Small intestine (tissue), 7 donors: ENCODE measurements around the gene PUSL1. TPM values are rescaled to one million over a fixed set of nuclear protein-coding genes. Genes with fewer than 3 reads are reported as not detected.

Experiments
- DNase-seq, 2 donors: peaks; one replicate each; pipeline versions ENCODE4 v3.0.0 to v3.0.0-alpha.2; 2013
- FAIRE-seq: peaks from 2 replicates; lab custom pipeline; 2012; peaks lifted over from hg19 to GRCh38; lab: Jason Lieb, UNC
- H3K27ac ChIP-seq, 3 donors: one replicate each; pipeline ENCODE4 v1.5.1; 2013; ENCODE audit warnings: low read length in 2 of 3, mild to moderate bottlenecking in 2 of 3, control low read depth in 1 of 3, inconsistent platforms in 1 of 3, low read depth in 1 of 3, moderate library complexity in 1 of 3
- H3K27me3 ChIP-seq, 3 donors: one replicate each; pipeline ENCODE4 v1.6.1; 2013; ENCODE audit warnings: low read length in 3 of 3, inconsistent platforms in 1 of 3; ENCODE audit not compliant: control insufficient read depth in 3 of 3, insufficient read depth in 3 of 3
- H3K36me3 ChIP-seq, 3 donors: one replicate each; pipeline ENCODE4 v1.6.1; 2013; ENCODE audit warnings: low read length in 3 of 3, inconsistent platforms in 1 of 3, low read depth in 1 of 3, mild to moderate bottlenecking in 1 of 3, moderate library complexity in 1 of 3; ENCODE audit not compliant: control insufficient read depth in 3 of 3, insufficient read depth in 2 of 3
- H3K4me1 ChIP-seq, 3 donors: one replicate each; pipeline ENCODE4 v1.6.1; 2013; ENCODE audit warnings: low read length in 2 of 3, inconsistent platforms in 1 of 3, low read depth in 1 of 3, mild to moderate bottlenecking in 1 of 3, moderate library complexity in 1 of 3; ENCODE audit not compliant: control insufficient read depth in 3 of 3, insufficient read depth in 2 of 3
- H3K4me3 ChIP-seq, 3 donors: one replicate each; pipeline ENCODE4 v1.5.1; 2013; ENCODE audit warnings: low read length in 3 of 3, control low read depth in 1 of 3, inconsistent platforms in 1 of 3, low read depth in 1 of 3, mild to moderate bottlenecking in 1 of 3, moderate library complexity in 1 of 3
- H3K9me3 ChIP-seq, 2 donors: one replicate each; pipeline ENCODE4 v1.6.1; 2013; ENCODE audit warnings: low read depth in 1 of 2, low read length in 1 of 2; ENCODE audit not compliant: control insufficient read depth in 2 of 2, insufficient read depth in 1 of 2
- WGBS, 3 donors: extraction: QIAGEN DNeasy Blood & Tissue Kit; methylation state at CpG; one replicate each; pipeline ENCODE4 v1.1.7; 2013; 5-methylcytosine and 5-hydroxymethylcytosine counted together
- polyA plus RNA-seq, 4 donors: library from polyadenylated mRNA; stranded (reverse) in 3 of 4; unstranded in 1 of 4; fragments of 200-250 nt in 3 of 4; fragments of 120-200 nt in 1 of 4; gene quantifications; one replicate each; pipeline versions ENCODE4 v1.2.1 to v1.2.3, GENCODE V29; 2013
- donor health status: healthy with polysubstance abuse.
- donor health status: control.
- donor health status: control.
- donor health status: Bipolar disorder and iron deficiency.
- donor health status: healthy.

Gene PUSL1
- polyA plus RNA-seq, 4 donors, result 15.0 to 22.7 (median 18.4) TPM

GRCh38 chr1:1324524-1325287 lies 16.3 kb downstream of the PUSL1 start, which contains the start of the genes CPTP and INTS11:
Gene CPTP, plus strand, starts transcription at chr1:1324802. Its CDS starts 2,109 bp downstream, at chr1:1326911.
Gene INTS11, minus strand, starts transcription at chr1:1324660. Its CDS starts 52 bp downstream, at chr1:1324608.
- Histone ChIP-seq H3K36me3 (peaks cover under 1 to 73% (median 3%) of the 10 kb centered on the region in 3 donors), H3K27me3 (no peaks in the 10 kb centered on the region), H3K4me1 (peaks cover 0 to 20% (median 6%) of the 10 kb centered on the region in 3 donors), H3K27ac (peak within 1 kb of the TSS; percentile 36 to 85 (median 73)), H3K4me3 (peak within 1 kb of the TSS; percentile 61 to 84 (median 78)), H3K9me3 (no peaks in the 10 kb centered on the region)
- FAIRE-seq, result no peak
- WGBS, 3 donors, result 0 to 4% (median 0%) methylated on average over 55 to 84 of the region's 84 CpGs
- peak; percentile 94 to 96 for DNase-seq

DNA sequence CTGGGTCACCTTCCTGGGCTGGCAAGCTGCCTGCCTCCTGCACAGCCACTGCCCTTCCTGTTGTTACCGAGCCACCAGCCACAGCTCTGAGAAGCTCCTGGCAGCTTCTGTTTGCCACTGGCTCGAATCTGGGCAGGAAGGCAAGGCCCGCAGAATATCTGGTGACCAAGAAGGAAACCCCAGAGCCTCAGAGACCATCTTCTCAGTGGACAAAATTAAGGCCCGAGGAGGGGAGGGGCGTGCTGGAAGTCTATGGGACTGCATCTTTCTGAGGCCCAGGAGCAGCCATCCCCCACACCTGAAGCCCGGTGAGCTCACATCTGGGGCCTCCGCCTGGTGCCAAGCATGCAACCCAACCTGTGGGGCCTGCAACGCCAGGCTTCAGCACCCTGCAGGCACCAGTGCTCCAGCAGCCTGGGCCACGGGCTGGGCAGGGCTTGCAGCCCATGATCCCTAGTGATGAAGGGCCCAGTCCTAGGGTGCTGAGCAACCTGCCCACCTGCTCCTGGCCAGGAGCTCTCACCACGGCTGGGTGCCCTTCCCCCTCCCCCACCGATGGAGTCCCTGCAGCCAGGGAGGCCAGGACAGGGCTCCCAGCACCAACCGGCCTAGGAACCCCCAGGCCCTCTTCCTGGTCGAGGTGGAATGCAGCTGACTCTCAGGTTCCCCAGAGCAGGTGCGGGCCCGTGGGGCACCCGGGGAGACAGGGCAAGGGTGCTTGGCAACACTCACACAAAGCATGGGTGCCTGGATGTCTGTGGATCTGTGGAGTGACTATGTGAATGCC lies 17.1 kb downstream of the PUSL1 start:
- WGBS, 3 donors, result 14 to 49% (median 19%) methylated on average over 15 to 16 of the region's 16 CpGs

GRCh38 chr1:1326075-1326605 lies 17.7 kb downstream of the PUSL1 start:
- DNase-seq, result no peak
- H3K4me3 ChIP-seq, result peak overlapping the region in 2 of 3 donors; percentile 58 to 78
- H3K27me3 ChIP-seq, result no peaks in the 10 kb centered on the region
- peaks cover 0 to 32% (median 6%) of the 10 kb centered on the region in 3 donors for H3K4me1 ChIP-seq
- H3K27ac ChIP-seq, result no peak overlapping the region
- peaks cover 0 to 58% (median 3%) of the 10 kb centered on the region in 3 donors for H3K36me3 ChIP-seq
- no peak for FAIRE-seq
- H3K9me3 ChIP-seq, result no peaks in the 10 kb centered on the region
- 44 to 54% (median 46%) methylated on average over 8 of the region's 8 CpGs for WGBS, 3 donors

More for the DNA sequence above, 17.1 kb downstream of the PUSL1 start:
- Histone ChIP-seq H3K36me3 (peaks cover 0 to 65% (median 3%) of the 10 kb centered on the region in 3 donors), H3K9me3 (no peaks in the 10 kb centered on the region), H3K27me3 (no peaks in the 10 kb centered on the region), H3K4me3 (peak overlapping the region; percentile 58 to 78 (median 59)), H3K4me1 (peaks cover 0 to 26% (median 6%) of the 10 kb centered on the region in 3 donors), H3K27ac (peak overlapping the region; percentile 36 to 85 (median 73))
- DNase-seq, result peak in 1 of 2 donors; percentile 64
- FAIRE-seq, result no peak

- H3K4me1 ChIP-seq, result peaks cover 0 to 36% (median 6%) of the 10 kb centered on the region in 3 donors
- no peaks in the 10 kb centered on the region for H3K27me3 ChIP-seq
- DNase-seq, result no peak
- 92% methylated on average over 33 to 40 of the region's 40 CpGs for WGBS, 3 donors
- H3K9me3 ChIP-seq, result no peaks in the 10 kb centered on the region
- no peak overlapping the region for H3K27ac ChIP-seq
- peaks cover 0 to 48% (median 3%) of the 10 kb centered on the region in 3 donors for H3K36me3 ChIP-seq
- no peak for FAIRE-seq
- H3K4me3 ChIP-seq, result no peak overlapping the region
These were observed 18.9 kb downstream of the PUSL1 start for GRCh38 chr1:1327291-1327690.

- DNase-seq (no peak), FAIRE-seq (no peak)
- no peak overlapping the region for H3K4me3 ChIP-seq
- peaks cover 0 to 47% (median 3%) of the 10 kb centered on the region in 3 donors for H3K36me3 ChIP-seq
- no peaks in the 10 kb centered on the region for H3K27me3 ChIP-seq
- H3K27ac ChIP-seq, result no peak overlapping the region
- no peaks in the 10 kb centered on the region for H3K9me3 ChIP-seq
- 75 to 86% (median 84%) methylated on average over 8 to 15 of the region's 15 CpGs for WGBS, 3 donors
- peaks cover 0 to 34% (median 0%) of the 10 kb centered on the region in 3 donors for H3K4me1 ChIP-seq
These were observed 19.9 kb downstream of the PUSL1 start for GRCh38 chr1:1328254-1328653.

DNA sequence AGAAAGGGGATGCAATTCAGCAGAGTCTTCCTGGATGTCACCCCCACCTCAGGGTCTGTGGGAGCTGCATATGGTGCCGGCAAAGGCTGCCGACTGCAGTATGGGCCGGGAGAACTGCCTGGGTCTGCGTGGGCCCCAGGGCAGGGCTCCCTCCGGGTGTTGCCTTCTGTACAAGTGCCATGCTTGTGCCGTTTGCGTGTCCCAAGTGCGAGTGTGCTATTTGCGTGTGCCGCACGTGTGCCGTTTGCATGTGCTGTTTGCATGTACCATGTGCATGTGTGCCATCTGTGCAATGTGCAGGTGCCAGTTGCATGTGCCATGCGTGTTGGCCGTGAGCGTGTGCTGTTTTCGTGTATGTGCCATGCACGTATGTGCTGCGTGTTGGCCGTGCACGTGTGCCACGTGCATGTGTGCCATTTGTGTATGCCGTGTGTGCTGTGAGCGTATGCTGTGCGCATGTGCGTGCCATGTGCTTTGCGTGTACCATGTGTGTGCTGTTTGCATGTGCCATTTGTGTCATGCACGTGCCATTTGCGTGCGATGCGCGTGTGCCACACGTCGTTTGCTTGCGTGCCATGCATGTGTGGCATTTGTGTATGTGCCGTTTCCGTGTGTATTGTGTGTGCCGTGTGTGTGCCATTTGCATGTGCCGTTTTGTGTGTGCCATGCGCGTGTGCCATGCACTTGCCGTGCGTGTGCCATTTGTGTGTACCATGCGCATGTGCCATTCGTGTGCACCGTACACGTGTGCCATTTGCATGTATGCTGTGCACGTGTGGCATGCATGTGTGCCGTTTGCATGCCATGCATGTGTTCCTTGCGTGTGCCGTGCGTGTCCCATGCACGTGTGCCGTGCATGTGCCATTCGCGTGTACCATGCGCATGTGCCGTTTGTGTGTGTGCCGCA lies 21.2 kb downstream of the PUSL1 start:
- WGBS, 3 donors, result 86 to 92% (median 88%) methylated on average over 58 of the region's 58 CpGs
- Histone ChIP-seq H3K4me3 (no peak overlapping the region), H3K27me3 (no peaks in the 10 kb centered on the region), H3K9me3 (no peaks in the 10 kb centered on the region), H3K4me1 (peaks cover 0 to 30% (median 0%) of the 10 kb centered on the region in 3 donors), H3K36me3 (peaks cover 0 to 58% (median 3%) of the 10 kb centered on the region in 3 donors), H3K27ac (no peak overlapping the region)
- no peak for DNase-seq
- no peak for FAIRE-seq

DNA sequence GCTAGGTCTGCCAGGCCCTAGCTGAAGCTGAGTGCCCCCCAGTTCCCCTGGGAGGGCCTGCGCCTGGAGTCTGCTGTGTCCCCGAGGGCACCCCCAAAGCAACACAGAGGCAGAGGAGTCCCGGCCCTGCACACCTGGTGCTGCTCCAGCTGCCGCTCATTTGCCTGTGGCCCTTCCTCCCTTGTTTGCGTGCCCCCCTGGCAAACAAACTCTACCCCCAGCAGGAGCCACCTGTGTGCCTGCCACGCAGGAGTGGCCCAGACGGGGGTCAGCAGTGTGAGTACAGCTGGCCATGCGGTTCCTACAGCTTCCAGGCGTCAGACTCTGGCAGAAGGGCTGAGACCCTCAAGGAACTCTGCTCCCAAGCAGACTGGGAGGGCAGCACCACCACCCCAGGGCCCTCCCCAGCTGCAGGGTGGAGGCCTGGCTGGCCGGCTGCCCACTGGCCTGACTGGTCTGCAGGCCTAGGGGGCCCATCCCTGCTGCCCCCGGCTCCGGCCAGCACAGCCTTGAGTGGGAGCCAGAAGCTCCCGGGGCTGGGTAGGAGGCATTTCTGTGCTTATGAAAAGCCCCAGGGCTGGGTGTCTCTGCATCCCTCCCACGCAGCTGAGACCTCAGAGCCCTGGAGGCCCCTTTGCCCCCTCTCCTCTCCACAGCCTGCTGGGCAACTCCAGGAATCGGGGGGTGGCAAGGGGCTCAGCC lies 22.1 kb downstream of the PUSL1 start:
- Histone ChIP-seq H3K36me3 (peaks cover 0 to 64% (median 3%) of the 10 kb centered on the region in 3 donors), H3K9me3 (no peaks in the 10 kb centered on the region), H3K4me3 (no peak overlapping the region), H3K27ac (peak overlapping the region in 1 of 3 donors; percentile 15), H3K27me3 (no peaks in the 10 kb centered on the region), H3K4me1 (peaks cover 0 to 26% (median 0%) of the 10 kb centered on the region in 3 donors)
- FAIRE-seq (no peak), DNase-seq (no peak)
- WGBS, 3 donors, result 40 to 55% (median 41%) methylated on average over 11 to 15 of the region's 15 CpGs
